Cardiac fibroblast (primary cell): ENCODE measurements around the gene UBE4A.

Experiments
- DNase-seq, 2 donors: peaks; one replicate each; pipeline versions ENCODE4 v3.0.0 to v3.0.0-alpha.2; 2010; ENCODE audit warnings: low read depth in 2 of 2
- H3K4me3 ChIP-seq, 2 donors: replicated peaks in 1 of 2; 1 replicate in 1 of 2; 2 replicates in 1 of 2; pipeline ENCODE4 v1.5.1; 2011; ENCODE audit warnings: low read depth in 2 of 2, low read length in 2 of 2, mild to moderate bottlenecking in 2 of 2, moderate library complexity in 1 of 2
- CTCF ChIP-seq: IDR thresholded peaks from one replicate; pipeline ENCODE4 v1.5.1; 2011; ENCODE audit warnings: low read depth, mild to moderate bottlenecking, low read length, inconsistent platforms

Gene UBE4A

GRCh38 chr11:118341261-118341660 is 18.1 kb upstream of the UBE4A start:
- no peak overlapping the region for H3K4me3 ChIP-seq
- no peak for DNase-seq
- no peak for TF ChIP-seq CTCF

GRCh38 chr11:118341815-118342489 is 17.4 kb upstream of the UBE4A start:
- DNase-seq: no peak
- no peak for TF ChIP-seq CTCF
- H3K4me3 ChIP-seq: no peak overlapping the region

- no peak for TF ChIP-seq CTCF
- DNase-seq: no peak
- H3K4me3 ChIP-seq: no peak within 1 kb of the TSS
Measured at GRCh38 chr11:118342503-118343161, 16.8 kb upstream of the UBE4A start, which contains the start of gene CD3D. TSS of gene CD3D (minus strand) at chr11:118342705. CDS start at chr11:118342607, 98 bp downstream.

- no peak overlapping the region for H3K4me3 ChIP-seq
- DNase-seq: no peak
- no peak for TF ChIP-seq CTCF
Measured at GRCh38 chr11:118343248-118343647, 16.2 kb upstream of the UBE4A start.

- no peak for TF ChIP-seq CTCF
- no peak for DNase-seq
- H3K4me3 ChIP-seq: no peak within 1 kb of the TSS
Measured at GRCh38 chr11:118343981-118344515, 15.4 kb upstream of the UBE4A start, which contains the start of gene CD3G. TSS of gene CD3G (plus strand) at chr11:118344344. CDS start at chr11:118344424, 80 bp downstream.

GRCh38 chr11:118349475-118349874 is 9.9 kb upstream of the UBE4A start:
- H3K4me3 ChIP-seq: no peak overlapping the region
- no peak for DNase-seq
- no peak for TF ChIP-seq CTCF
